ENCODE results near the gene TTC33.

- TF ChIP-seq TAF1 (IDR thresholded peaks at IDR 0.05; ENCODE audit: borderline replicate concordance, insufficient read depth, low read length) (no peak), SIN3A (IDR thresholded peaks at IDR 0.05; ENCODE audit: borderline replicate concordance, insufficient read depth, low read length) (no peak), POLR2AphosphoS5 (IDR thresholded peaks at IDR 0.05; ENCODE audit: low read depth, low read length) (no peak), REST (IDR thresholded peaks at IDR 0.05; ENCODE audit: insufficient read depth in 1 of 2, low read depth in 2 of 2, low read length in 2 of 2) (no peak), FOXP2 (optimal IDR thresholded peaks at IDR 0.05; ENCODE audit: borderline replicate concordance, extremely low read depth, extremely low read length, insufficient read depth) (no peak)
These were observed 184.0 kb downstream of the TTC33 start for GRCh38 chr5:40571729-40572128.
